GM19455 (cell line): Measurements from ENCODE around the gene UVSSA.
"Not testable (repeated sequence)": the region's sequence is repeated elsewhere in the genome, so short reads cannot be mapped to it uniquely, and the experiment has no call there.

Experiments used
- ATAC-seq: cut with Tn5 transposase; IDR thresholded peaks from one replicate; pipeline ENCODE4 v1.9.1; 2021; ENCODE audit not compliant: unreplicated experiment

The UVSSA gene

DNA sequence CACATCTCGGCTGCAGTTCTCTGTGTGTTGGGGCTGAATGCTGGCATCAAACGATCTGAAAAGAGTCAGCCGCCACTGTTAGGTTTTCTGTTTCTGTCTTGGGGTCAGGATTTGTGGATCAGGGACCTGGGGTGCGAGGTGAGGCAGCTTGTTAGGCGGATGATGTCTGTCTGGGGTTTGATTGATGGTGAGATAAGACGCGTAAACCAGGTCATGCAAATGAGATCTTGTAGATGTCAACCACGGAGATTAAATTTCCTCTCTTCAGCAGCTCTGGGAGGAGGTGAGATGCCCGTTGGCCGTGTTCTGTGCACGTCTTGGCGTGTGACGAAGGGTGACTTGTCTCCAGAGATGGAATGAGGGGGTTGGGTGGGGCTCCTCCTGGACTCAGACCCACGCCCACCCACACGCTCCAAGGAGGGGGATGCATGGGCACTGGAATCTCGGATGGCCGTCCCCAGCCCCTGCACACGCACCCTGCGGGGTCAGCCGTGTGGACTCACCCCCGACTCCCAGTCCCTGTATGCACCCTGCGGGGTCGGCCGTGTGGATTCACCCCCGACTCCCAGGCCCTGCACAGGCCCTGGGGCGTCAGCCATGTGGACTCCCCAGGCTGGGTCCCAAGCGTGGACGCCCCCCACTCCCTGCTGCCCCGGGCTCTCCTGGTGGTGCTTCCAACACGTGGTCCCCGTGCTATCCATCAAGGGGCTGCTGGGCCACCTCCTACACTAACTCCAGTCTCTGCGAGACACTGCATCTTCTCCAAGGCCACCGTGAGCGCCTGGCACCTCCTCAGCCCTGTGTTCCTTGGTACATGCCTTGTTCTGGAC is 16.0 kb upstream of the UVSSA start:
- ATAC-seq = no peak

DNA sequence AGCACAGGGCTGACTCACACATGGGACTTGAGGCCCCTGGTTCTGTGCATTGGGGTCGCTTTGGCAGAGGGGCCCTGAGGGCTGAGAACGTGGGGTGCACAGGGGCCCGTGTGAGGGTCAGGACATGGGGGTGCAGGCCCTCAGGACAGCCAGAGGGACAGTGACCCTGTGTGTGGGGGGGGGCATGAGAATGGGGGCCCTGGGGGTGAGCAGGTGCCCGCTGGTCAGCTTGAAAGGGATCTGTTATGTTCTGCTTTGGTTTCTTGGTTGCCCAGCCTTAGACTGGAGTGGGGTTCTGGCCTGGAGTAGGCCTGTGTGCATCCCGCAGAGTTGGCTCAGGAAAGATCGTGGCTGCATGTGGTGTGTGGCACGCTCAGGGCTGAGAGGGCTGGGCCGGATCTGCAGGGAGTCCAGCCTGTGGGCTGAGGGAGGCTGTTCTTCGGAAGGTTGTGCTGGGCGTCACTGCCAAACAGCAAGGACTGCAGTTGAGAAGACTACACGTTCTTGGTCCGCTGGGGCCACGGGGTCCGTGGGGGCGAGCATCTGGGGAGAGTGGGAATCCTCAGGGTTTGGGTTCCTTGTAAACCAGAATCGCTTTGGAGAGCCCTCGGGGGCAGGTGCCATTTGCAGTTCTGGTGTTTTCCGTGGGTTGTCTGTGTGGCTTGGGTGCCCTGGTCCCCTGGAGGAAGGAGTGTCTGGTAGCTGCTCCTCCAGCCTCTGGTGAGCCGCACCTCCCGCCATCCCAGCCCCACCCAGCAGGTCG is 15.2 kb upstream of the UVSSA start:
- no peak for ATAC-seq

- no peak for ATAC-seq
Measured at GRCh38 chr4:1332686-1333085, 14.3 kb upstream of the UVSSA start.

DNA sequence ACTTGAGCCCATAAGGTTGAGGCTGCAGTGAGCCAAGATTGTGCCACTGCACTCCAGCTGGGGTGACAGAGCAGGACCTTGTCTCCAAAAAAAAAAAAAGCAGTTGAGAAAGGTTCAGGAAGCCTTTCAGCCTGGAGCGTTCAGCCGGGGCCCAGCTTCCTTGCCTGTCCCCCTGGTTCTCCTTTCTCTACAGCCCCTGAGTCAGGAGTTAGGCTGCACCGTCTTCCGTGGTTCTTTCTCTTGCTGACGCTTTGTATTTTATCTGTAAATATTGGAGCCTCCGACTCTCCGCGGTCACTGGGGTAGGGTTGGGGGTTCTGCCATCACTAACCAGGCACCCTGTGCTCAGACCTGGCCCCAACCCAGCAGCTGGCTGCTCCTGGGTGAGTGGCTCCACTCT is 13.8 kb upstream of the UVSSA start:
- no peak for ATAC-seq

GRCh38 chr4:1333851-1334578 is 13.0 kb upstream of the UVSSA start:
- not testable (repeated sequence) for ATAC-seq

DNA sequence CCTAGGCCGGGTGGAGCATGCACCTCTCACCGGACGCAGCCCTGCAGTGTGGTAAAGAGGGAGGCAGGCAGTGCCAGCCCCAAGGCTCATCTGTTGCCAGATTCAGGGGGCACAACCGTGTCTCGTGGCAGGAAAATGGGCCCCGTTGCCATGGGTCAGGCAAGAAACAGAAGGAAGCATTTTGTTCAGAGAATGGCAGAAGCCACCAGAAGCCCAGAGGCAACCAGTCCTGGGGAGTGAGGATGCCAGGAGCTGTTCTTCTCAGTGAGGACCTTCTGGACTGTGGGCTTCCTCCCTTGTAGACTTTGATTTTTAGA is 12.5 kb upstream of the UVSSA start:
- no peak for ATAC-seq

- not testable (repeated sequence) for ATAC-seq
Measured at GRCh38 chr4:1335193-1335883, 11.7 kb upstream of the UVSSA start.

- no peak for ATAC-seq
Measured at GRCh38 chr4:1336088-1336491, 10.9 kb upstream of the UVSSA start.

DNA sequence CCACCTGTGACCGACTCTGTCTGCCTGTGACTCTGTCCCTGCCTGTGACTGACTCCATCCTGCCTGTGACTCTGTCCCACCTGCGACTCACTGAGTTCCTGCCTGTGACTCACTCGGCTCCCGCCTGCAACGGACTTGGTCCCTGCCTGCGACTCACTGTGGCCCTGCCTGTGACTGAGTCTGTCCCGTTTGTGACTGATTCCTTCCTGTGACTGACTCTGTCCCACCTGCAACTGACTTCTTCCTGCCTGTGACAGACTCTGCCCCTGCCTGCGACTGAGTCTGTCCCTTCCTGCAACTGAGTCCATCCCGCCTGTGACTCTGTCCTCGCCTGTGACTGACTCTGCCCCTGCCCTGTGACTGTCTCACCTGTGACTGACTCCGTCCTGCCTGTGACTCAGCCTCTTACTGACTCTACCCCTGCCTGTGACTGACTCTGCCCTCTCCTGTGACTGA is 9.6 kb upstream of the UVSSA start:
- no peak for ATAC-seq

- ATAC-seq = no peak
Measured at GRCh38 chr4:1337951-1338751, 8.9 kb upstream of the UVSSA start.

GRCh38 chr4:1338752-1339414 is 8.1 kb upstream of the UVSSA start:
- ATAC-seq = no peak

- ATAC-seq = no peak
Measured at GRCh38 chr4:1339489-1339888, 7.5 kb upstream of the UVSSA start.

- ATAC-seq = no peak
Measured at GRCh38 chr4:1340181-1340747, 6.7 kb upstream of the UVSSA start.

DNA sequence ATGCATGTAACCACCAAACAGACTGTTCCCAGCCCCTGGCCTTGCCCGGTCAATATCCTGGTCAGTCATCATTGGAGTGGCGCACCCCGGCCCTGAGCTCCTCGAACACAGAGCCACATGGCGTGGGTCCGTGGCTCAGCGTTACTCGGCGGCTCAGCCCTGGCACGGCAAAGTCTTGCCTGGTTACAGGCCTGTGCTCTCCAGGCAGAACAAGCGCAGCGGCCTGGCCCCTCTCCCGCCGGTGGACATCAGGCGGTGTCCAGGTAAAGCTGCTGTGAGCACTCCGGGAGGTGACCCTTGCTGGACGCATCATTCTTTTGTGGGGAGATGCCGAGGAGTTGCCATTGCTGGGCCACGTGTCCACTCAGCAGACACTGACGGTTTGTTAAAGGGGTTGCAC is 6.1 kb upstream of the UVSSA start:
- no peak for ATAC-seq

DNA sequence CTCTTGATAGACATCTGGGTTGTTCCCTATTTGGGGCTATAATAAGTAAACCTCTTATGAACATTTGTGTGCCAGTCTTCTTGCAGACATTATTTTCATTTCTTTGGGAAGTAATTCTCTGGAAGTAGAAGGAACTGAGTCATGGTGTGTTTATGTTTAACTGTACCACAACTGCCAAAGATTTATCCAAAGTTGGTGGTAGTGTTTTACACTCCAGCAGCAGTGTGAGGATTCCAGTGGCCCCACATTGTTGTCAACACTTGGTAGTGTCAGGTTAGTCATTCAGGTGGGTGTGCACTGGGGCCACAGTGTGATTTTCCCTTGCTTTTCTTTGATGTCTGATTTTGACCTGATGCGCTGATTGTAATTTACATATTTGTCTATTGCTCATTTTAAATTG is 5.0 kb upstream of the UVSSA start:
- no peak for ATAC-seq

- ATAC-seq = no peak
Measured at GRCh38 chr4:1344696-1345095, 2.3 kb upstream of the UVSSA start.

DNA sequence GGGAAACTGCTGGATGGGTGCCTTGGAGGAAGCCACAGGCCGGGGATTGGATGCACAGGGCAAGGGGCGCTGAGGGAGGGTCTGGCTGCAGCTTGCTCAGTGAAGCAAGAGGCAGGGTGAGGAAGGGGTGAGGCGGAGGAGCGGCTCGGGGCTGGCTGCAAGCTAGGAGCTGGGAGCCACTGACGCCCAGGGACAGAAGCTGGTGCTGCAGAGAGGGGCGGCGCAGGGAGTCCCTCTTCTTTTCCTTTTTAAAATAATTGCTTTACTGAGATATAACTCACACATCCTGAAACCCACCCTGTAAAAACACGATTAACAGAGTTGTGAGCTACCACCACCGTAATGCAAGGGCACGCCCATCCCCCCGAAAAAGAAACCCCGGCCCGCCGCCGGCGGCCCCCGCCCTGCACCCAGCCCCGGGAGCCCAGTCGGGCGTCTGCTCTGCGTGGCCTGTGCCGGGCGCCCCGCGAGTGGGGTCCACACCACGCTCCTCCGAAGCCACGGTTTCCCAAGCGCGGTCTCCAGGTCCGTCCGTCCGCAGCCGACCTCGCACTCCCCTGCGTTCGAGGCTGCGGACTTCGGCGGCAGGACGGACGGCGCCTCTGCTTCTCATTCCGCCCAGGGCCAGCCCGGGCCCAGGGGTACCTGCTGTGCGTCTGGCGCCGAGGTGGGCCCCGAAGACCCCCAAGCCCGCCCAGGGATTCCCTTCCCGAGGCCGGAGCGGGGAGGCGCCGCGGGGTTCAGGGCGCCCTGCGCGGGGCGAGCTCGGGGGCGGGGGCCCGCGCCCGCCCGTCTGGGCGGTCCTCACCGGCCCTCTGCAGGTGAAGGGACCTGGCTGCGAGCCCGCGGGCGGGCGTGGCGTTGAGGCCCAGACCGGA is 866 bp upstream of the UVSSA start:
- ATAC-seq = peak; percentile 5

- ATAC-seq = peak; percentile 40
Measured at GRCh38 chr4:1347410-1347864, 429 bp downstream of the UVSSA start.
